IMR-90 (cell line): Measurements from ENCODE around the gene CLCN5. TPM values are rescaled to one million over a fixed set of nuclear protein-coding genes. Genes with fewer than 3 reads are reported as not detected.

ENCODE experiments used
- ATAC-seq: fragments of 200-7000 bp; cut with Tn5 transposase; 2 replicates; pipeline ENCODE4 v1.9.1; 2020; ENCODE audit warnings: low read depth, mild to moderate bottlenecking, moderate library complexity
- BruUV-seq: library from RNA; stranded (reverse); fragments of 400-500 nt; replicated peaks from 2 replicates; lab custom pipeline; 2021; lab: Mats Ljungman, UMichigan
- CTCF ChIA-PET: fragments of 300-600 bp; formaldehyde crosslinking; extraction: SDS; loops from one replicate; lab custom pipeline; 2021; ENCODE audit warnings: antibody characterized with exemption; lab: Yijun Ruan, JAX
- POLR2A ChIA-PET: fragments of 300-600 bp; sonication (Branson Sonifier 250); formaldehyde crosslinking; loops from one replicate; lab custom pipeline; 2022; ENCODE audit warnings: antibody characterized with exemption; ENCODE audit not compliant: unreplicated experiment; lab: Charles Lee
- DNase-seq: peaks from one replicate; pipeline ENCODE4 v3.0.0; 2013
- H2AFZ ChIP-seq: replicated peaks from 2 replicates; pipeline ENCODE3; 2013; ENCODE audit warnings: low read length, mild to moderate bottlenecking; ENCODE audit not compliant: poor library complexity
- H2AK5ac ChIP-seq: 2 replicates; pipeline ENCODE4 v1.6.1; 2013; ENCODE audit warnings: low read depth, low read length, inconsistent platforms
- H2AK9ac ChIP-seq: replicated peaks from 2 replicates; pipeline ENCODE3; 2013; ENCODE audit warnings: mild to moderate bottlenecking, low read depth, low read length, moderate library complexity; ENCODE audit not compliant: poor library complexity
- H2BK120ac ChIP-seq: 2 replicates; pipeline ENCODE4 v1.6.1; 2013; ENCODE audit warnings: low read depth, low read length, inconsistent platforms
- H2BK15ac ChIP-seq: 3 replicates; pipeline ENCODE4 v1.6.1; 2013; ENCODE audit warnings: low read depth, low read length, inconsistent platforms
- H2BK20ac ChIP-seq: 2 replicates; pipeline ENCODE4 v1.6.1; 2013; ENCODE audit warnings: low read depth, mild to moderate bottlenecking, inconsistent platforms, low read length, moderate library complexity
- H2BK5ac ChIP-seq: 2 replicates; pipeline ENCODE4 v1.6.1; 2013; ENCODE audit warnings: mild to moderate bottlenecking, low read depth, low read length, inconsistent platforms; ENCODE audit not compliant: poor library complexity, severe bottlenecking
- H3K14ac ChIP-seq: replicated peaks from 2 replicates; pipeline ENCODE4 v1.6.1; 2013; ENCODE audit warnings: low read depth, low read length, inconsistent platforms
- H3K18ac ChIP-seq: 2 replicates; pipeline ENCODE4 v1.6.1; 2013; ENCODE audit warnings: low read depth, low read length, control low read depth
- H3K23ac ChIP-seq: 2 replicates; pipeline ENCODE4 v1.6.1; 2013; ENCODE audit warnings: low read depth, low read length, inconsistent platforms
- H3K27ac ChIP-seq: 2 replicates; pipeline ENCODE4 v1.5.1; 2013; ENCODE audit warnings: mild to moderate bottlenecking, control low read depth, low read length; ENCODE audit not compliant: insufficient read depth
- H3K27me3 ChIP-seq: 2 replicates; pipeline ENCODE4 v1.6.1; 2013; ENCODE audit warnings: low read length; ENCODE audit not compliant: control insufficient read depth, insufficient read depth
- H3K36me3 ChIP-seq: 2 replicates; pipeline ENCODE4 v1.6.1; 2013; ENCODE audit warnings: low read length, mixed read lengths; ENCODE audit not compliant: control insufficient read depth, insufficient read depth
- H3K4ac ChIP-seq: 2 replicates; pipeline ENCODE4 v1.6.1; 2013; ENCODE audit warnings: low read depth, low read length, inconsistent platforms
- H3K4me1 ChIP-seq: 2 replicates; pipeline ENCODE4 v1.6.1; 2013; ENCODE audit warnings: low read length, mixed read lengths; ENCODE audit not compliant: control insufficient read depth, insufficient read depth
- H3K4me2 ChIP-seq: 2 replicates; pipeline ENCODE4 v1.6.1; 2013; ENCODE audit warnings: low read depth, mild to moderate bottlenecking, control low read depth, low read length, moderate library complexity
- H3K4me3 ChIP-seq: 2 replicates; pipeline ENCODE4 v1.5.1; 2013; ENCODE audit warnings: low read depth, mild to moderate bottlenecking, control low read depth, low read length, moderate library complexity; ENCODE audit not compliant: insufficient read depth
- H3K56ac ChIP-seq: 2 replicates; pipeline ENCODE4 v1.6.1; 2013; ENCODE audit warnings: low read length, inconsistent platforms; ENCODE audit not compliant: insufficient read depth; ENCODE audit errors: extremely low read depth
- H3K79me1 ChIP-seq, 2 experiments: 2 replicates each; pipeline ENCODE4 v1.6.1; 2013; ENCODE audit warnings: low read length in 2 of 2, inconsistent platforms in 1 of 2, low read depth in 1 of 2
- H3K9ac ChIP-seq: 2 replicates; pipeline ENCODE4 v1.6.1; 2013; ENCODE audit warnings: low read depth, low read length, control low read depth
- H3K9me1 ChIP-seq: 2 replicates; pipeline ENCODE4 v1.6.1; 2013; ENCODE audit warnings: low read length, inconsistent platforms; ENCODE audit not compliant: insufficient read depth
- H3K9me3 ChIP-seq: 2 replicates; pipeline ENCODE4 v1.6.1; 2013; ENCODE audit warnings: low read length; ENCODE audit not compliant: control insufficient read depth, insufficient read depth
- H4K20me1 ChIP-seq: 2 replicates; pipeline ENCODE4 v1.6.1; 2013; ENCODE audit warnings: low read length, inconsistent platforms; ENCODE audit not compliant: insufficient read depth
- H4K5ac ChIP-seq: 2 replicates; pipeline ENCODE4 v1.6.1; 2013; ENCODE audit warnings: mild to moderate bottlenecking, low read depth, low read length, control low read depth
- H4K8ac ChIP-seq, 2 experiments: 2 replicates each; pipeline ENCODE4 v1.6.1; 2013; ENCODE audit warnings: low read depth in 2 of 2, low read length in 2 of 2, control low read depth in 1 of 2, inconsistent platforms in 1 of 2
- H4K91ac ChIP-seq: 2 replicates; pipeline ENCODE4 v1.6.1; 2013; ENCODE audit warnings: low read depth, low read length, inconsistent platforms; ENCODE audit not compliant: insufficient read depth
- BHLHE40 ChIP-seq: fragments of 150-350 bp; IDR thresholded peaks from 2 replicates; pipeline ENCODE4 v1.6.1; 2016; ENCODE audit warnings: mild to moderate bottlenecking, low read depth, low read length
- CHD1 ChIP-seq: IDR thresholded peaks from 2 replicates; pipeline ENCODE4 v1.6.1; 2012; ENCODE audit warnings: low read depth, low read length, improper control_type of control experiment
- FOS ChIP-seq: fragments of 150-350 bp; IDR thresholded peaks from 2 replicates; pipeline ENCODE4 v1.6.1; 2016; ENCODE audit warnings: low read depth, low read length
- MXI1 ChIP-seq: IDR thresholded peaks from 2 replicates; pipeline ENCODE4 v1.6.1; 2012; ENCODE audit warnings: low read depth, mild to moderate bottlenecking, low read length, moderate library complexity, borderline replicate concordance
- NFE2L2 ChIP-seq: fragments of 150-350 bp; IDR thresholded peaks from 2 replicates; pipeline ENCODE4 v1.6.1; 2016; ENCODE audit warnings: low read depth, mild to moderate bottlenecking, low read length
- POLR2A ChIP-seq: IDR thresholded peaks from 2 replicates; pipeline ENCODE4 v1.6.1; 2012; ENCODE audit warnings: mild to moderate bottlenecking, low read depth, low read length
- RAD21 ChIP-seq: IDR thresholded peaks from 2 replicates; pipeline ENCODE4 v1.6.1; 2012; ENCODE audit warnings: low read length, improper control_type of control experiment
- SMC3 ChIP-seq: fragments of 150-350 bp; IDR thresholded peaks from 2 replicates; pipeline ENCODE4 v1.6.1; 2016; ENCODE audit warnings: low read depth, mild to moderate bottlenecking, antibody characterized with exemption, low read length, moderate library complexity
- WGBS, 2 experiments: methylation state at CpG; one replicate each; pipeline versions ENCODE4 v1.1.5 to v1.1.7; 2013; ENCODE audit warnings: missing lambda C conversion rate in 2 of 2; ENCODE audit not compliant: insufficient read length in 1 of 2; ENCODE audit errors: extremely low coverage in 2 of 2; 5-methylcytosine and 5-hydroxymethylcytosine counted together
- dilution Hi-C: fragments of 300-500 bp; cut with HindIII; formaldehyde crosslinking; loops from one replicate; pipeline ENCODE4 v1.14.3; 2018; ENCODE audit warnings: low sequenced_read_pairs; ENCODE audit not compliant: unreplicated experiment
- in situ Hi-C: fragments of 300-500 bp; cut with MboI; formaldehyde crosslinking; loops from 3 replicates; pipeline ENCODE4 v1.14.3; 2019; ENCODE audit warnings: low sequenced_read_pairs, inconsistent platforms, mixed read lengths
- intact Hi-C: fragments of 100-400 bp; cut with micrococcal nuclease; formaldehyde crosslinking; loops from 2 replicates; pipeline ENCODE4 v1.10.0; 2022
- polyA plus RNA-seq, 3 experiments: library from polyadenylated mRNA; depleted of rRNA; stranded (reverse); fragments of >200 nt; gene quantifications; 2 replicates each; pipeline ENCODE4 v1.2.3, GENCODE V29; 2012; ENCODE audit warnings: low replicate concordance in 1 of 3
- total RNA-seq: library from RNA; depleted of rRNA; stranded (reverse); fragments of >200 nt; gene quantifications from 2 replicates; pipeline ENCODE4 v1.2.3, GENCODE V29; 2012
- TF ChIP-seq, protein P1 (sequence below): fragments of 150-350 bp; IDR thresholded peaks from 2 replicates; pipeline ENCODE4 v1.6.1; 2016; ENCODE audit warnings: low read depth, mild to moderate bottlenecking, low read length, moderate library complexity, borderline replicate concordance
- TF ChIP-seq, protein P2 (sequence below): conservative IDR thresholded peaks from 2 replicates; pipeline ENCODE4 v1.5.1; 2012; ENCODE audit warnings: mild to moderate bottlenecking, low read depth, low read length, improper control_type of control experiment

CLCN5 gene
- total and polyA plus RNA-seq, 2 of the 4 experiments (the other 2 are of a cell fraction) = 1.4 to 5.9 TPM

DNA sequence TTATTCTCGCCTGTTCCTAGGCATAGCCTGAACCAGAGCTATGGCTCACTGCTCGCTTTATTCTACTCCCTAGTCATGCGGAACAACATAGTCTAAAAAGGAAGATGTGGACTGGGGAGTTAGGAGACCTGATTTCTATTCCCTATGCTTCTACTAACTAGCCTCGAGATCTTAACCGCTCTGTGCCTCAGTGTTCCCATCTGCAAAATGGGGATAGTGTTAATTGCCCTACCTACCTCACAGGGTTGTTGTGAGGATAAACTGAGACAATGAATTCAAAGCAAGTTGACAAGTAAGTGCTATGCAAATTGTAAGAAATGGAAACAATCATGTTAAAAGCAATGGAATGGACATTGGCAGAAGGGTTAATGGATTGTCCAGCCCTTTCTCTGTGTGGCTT lies 176.4 kb downstream of the CLCN5 start:
- Histone ChIP-seq H2AFZ (no peak overlapping the region), H2AK9ac (no peak overlapping the region), H3K4ac (no peak overlapping the region), H3K23ac (no peak overlapping the region), H3K79me1 (no peaks in the 10 kb centered on the region), H3K27me3 (peaks cover 7% of the 10 kb centered on the region), H3K27ac (no peak overlapping the region), H3K56ac (no peak overlapping the region), H3K4me1 (no peaks in the 10 kb centered on the region), H4K8ac (no peak overlapping the region), H3K4me2 (no peak overlapping the region), H3K36me3 (no peaks in the 10 kb centered on the region), H3K18ac (no peak overlapping the region), H3K9me1 (no peaks in the 10 kb centered on the region), H3K9ac (no peak overlapping the region), H4K20me1 (no peaks in the 10 kb centered on the region), H3K4me3 (no peak overlapping the region), H4K91ac (no peak overlapping the region), H3K14ac (no peak overlapping the region), H2BK20ac (no peak overlapping the region), H2BK15ac (no peak overlapping the region), H3K9me3 (no peaks in the 10 kb centered on the region), H4K5ac (no peak overlapping the region), H2BK120ac (no peak overlapping the region), H2BK5ac (no peak overlapping the region), H2AK5ac (no peak overlapping the region)
- in situ Hi-C loops (no loop called here), dilution Hi-C loops (no loop called here), intact Hi-C loops (no loop called here)
- ATAC-seq (no peak), DNase-seq (no peak)
- WGBS, 2 experiments = no CpG with 5 or more reads among the region's 5 CpGs
- ChIA-PET POLR2A (no interaction called here), CTCF (no interaction called here)
- TF ChIP-seq, protein P1, sequence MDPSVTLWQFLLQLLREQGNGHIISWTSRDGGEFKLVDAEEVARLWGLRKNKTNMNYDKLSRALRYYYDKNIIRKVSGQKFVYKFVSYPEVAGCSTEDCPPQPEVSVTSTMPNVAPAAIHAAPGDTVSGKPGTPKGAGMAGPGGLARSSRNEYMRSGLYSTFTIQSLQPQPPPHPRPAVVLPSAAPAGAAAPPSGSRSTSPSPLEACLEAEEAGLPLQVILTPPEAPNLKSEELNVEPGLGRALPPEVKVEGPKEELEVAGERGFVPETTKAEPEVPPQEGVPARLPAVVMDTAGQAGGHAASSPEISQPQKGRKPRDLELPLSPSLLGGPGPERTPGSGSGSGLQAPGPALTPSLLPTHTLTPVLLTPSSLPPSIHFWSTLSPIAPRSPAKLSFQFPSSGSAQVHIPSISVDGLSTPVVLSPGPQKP = no peak
- no peak for TF ChIP-seq NFE2L2
- no peak for TF ChIP-seq FOS
- no peak for TF ChIP-seq BHLHE40
- TF ChIP-seq, protein P2, sequence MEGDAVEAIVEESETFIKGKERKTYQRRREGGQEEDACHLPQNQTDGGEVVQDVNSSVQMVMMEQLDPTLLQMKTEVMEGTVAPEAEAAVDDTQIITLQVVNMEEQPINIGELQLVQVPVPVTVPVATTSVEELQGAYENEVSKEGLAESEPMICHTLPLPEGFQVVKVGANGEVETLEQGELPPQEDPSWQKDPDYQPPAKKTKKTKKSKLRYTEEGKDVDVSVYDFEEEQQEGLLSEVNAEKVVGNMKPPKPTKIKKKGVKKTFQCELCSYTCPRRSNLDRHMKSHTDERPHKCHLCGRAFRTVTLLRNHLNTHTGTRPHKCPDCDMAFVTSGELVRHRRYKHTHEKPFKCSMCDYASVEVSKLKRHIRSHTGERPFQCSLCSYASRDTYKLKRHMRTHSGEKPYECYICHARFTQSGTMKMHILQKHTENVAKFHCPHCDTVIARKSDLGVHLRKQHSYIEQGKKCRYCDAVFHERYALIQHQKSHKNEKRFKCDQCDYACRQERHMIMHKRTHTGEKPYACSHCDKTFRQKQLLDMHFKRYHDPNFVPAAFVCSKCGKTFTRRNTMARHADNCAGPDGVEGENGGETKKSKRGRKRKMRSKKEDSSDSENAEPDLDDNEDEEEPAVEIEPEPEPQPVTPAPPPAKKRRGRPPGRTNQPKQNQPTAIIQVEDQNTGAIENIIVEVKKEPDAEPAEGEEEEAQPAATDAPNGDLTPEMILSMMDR = no peak
- TF ChIP-seq CHD1 = no peak
- TF ChIP-seq POLR2A = no peak
- no peak for TF ChIP-seq SMC3
- TF ChIP-seq MXI1 = no peak
- TF ChIP-seq RAD21 = no peak
- BruUV-seq = no TSS peak
